K562 (cell line): ENCODE results near the gene KLRC4. TPM values are rescaled to one million over a fixed set of nuclear protein-coding genes. Genes with fewer than 3 reads are reported as not detected.

Experiments
- DPF2 ChIP-seq: fragments of 450-650 bp; IDR thresholded peaks from 2 replicates; pipeline ENCODE4 v1.6.1; 2016
- E4F1 ChIP-seq: fragments of 250-450 bp; sonication (Bioruptor Pico); IDR thresholded peaks from 2 replicates; pipeline ENCODE4 v1.5.0; 2021; ENCODE audit warnings: mild to moderate bottlenecking, borderline replicate concordance
- GABPA ChIP-seq: fragments of 200-800 bp; sonication (Bioruptor generic); conservative IDR thresholded peaks from 2 replicates; pipeline ENCODE4 v1.6.1; 2016; ENCODE audit warnings: low read depth, missing genetic modification characterization, missing compliant biosample characterization
- GABPB2 ChIP-seq: fragments of 250-450 bp; sonication (Bioruptor Pico); conservative IDR thresholded peaks from 2 replicates; pipeline ENCODE4 v1.5.1; 2021; ENCODE audit warnings: mild to moderate bottlenecking
- HDAC2 ChIP-seq: fragments of 450-650 bp; IDR thresholded peaks from 2 replicates; pipeline ENCODE4 v1.6.1; 2016; ENCODE audit warnings: mild to moderate bottlenecking
- MCM2 ChIP-seq: fragments of 450-650 bp; IDR thresholded peaks from 2 replicates; pipeline ENCODE4 v1.6.1; 2017; ENCODE audit warnings: low read depth, mild to moderate bottlenecking
- NCOA6 ChIP-seq: fragments of 450-650 bp; IDR thresholded peaks from 2 replicates; pipeline ENCODE4 v1.6.1; 2017; ENCODE audit warnings: mild to moderate bottlenecking
- PHF8 ChIP-seq: fragments of 200-600 bp; sonication (generic); IDR thresholded peaks from 2 replicates; pipeline ENCODE4 v1.6.1; 2012; ENCODE audit warnings: mixed run types, mild to moderate bottlenecking, inconsistent platforms, low read length, moderate library complexity, borderline replicate concordance
- POLR2A ChIP-seq: fragments of 450-650 bp; conservative IDR thresholded peaks from 2 replicates; pipeline ENCODE4 v1.6.1; 2016
- POLR2B ChIP-seq: fragments of 450-650 bp; IDR thresholded peaks from 2 replicates; pipeline ENCODE4 v1.6.1; 2018; ENCODE audit warnings: low read depth; ENCODE audit not compliant: partially characterized antibody
- POLR2H ChIP-seq: IDR thresholded peaks from 2 replicates; pipeline ENCODE4 v1.6.1; 2016; ENCODE audit warnings: missing genetic modification characterization, low read depth, mild to moderate bottlenecking, control low read depth, missing compliant biosample characterization, moderate library complexity
- SAP30 ChIP-seq: fragments of 200-600 bp; sonication (generic); IDR thresholded peaks from 2 replicates; pipeline ENCODE4 v1.6.1; 2012; ENCODE audit warnings: borderline replicate concordance, low read depth, mild to moderate bottlenecking, moderate library complexity, low read length, control low read depth, inconsistent platforms; ENCODE audit not compliant: insufficient read depth, poor library complexity, severe bottlenecking
- SMC3 ChIP-seq: conservative IDR thresholded peaks from 2 replicates; pipeline ENCODE4 v1.6.1; 2011; ENCODE audit warnings: low read depth, low read length, improper control_type of control experiment; ENCODE audit not compliant: insufficient read depth
- TARDBP ChIP-seq: fragments of 450-650 bp; IDR thresholded peaks from 2 replicates; pipeline ENCODE4 v1.6.1; 2016
- ZC3H8 ChIP-seq: fragments of 450-650 bp; IDR thresholded peaks from 2 replicates; pipeline ENCODE4 v1.6.1; 2017
- ZNF124 ChIP-seq: sonication (generic); formaldehyde crosslinking; IDR thresholded peaks from 2 replicates; pipeline ENCODE4 v1.8.1; 2022; ENCODE audit warnings: missing genetic modification reagents
- ZNF143 ChIP-seq: sonication (generic); formaldehyde crosslinking; IDR thresholded peaks from 2 replicates; pipeline ENCODE4 v1.9.0; 2022; ENCODE audit warnings: mild to moderate bottlenecking, missing genetic modification reagents
- ZNF197 ChIP-seq: fragments of 200-800 bp; sonication (Bioruptor generic); IDR thresholded peaks from 2 replicates; pipeline ENCODE4 v1.6.1; 2016; ENCODE audit warnings: low read depth, missing genetic modification characterization, missing compliant biosample characterization
- ZNF263 ChIP-seq: sonication (generic); formaldehyde crosslinking; IDR thresholded peaks from 2 replicates; pipeline ENCODE4 v1.8.0; 2022; ENCODE audit warnings: mild to moderate bottlenecking, missing genetic modification reagents, borderline replicate concordance
- ZNF436 ChIP-seq: fragments of 250-450, 450-650 bp; sonication (Bioruptor Pico); formaldehyde crosslinking; IDR thresholded peaks from 2 replicates; pipeline ENCODE4 v1.7.0; 2020; ENCODE audit warnings: mild to moderate bottlenecking
- polyA plus RNA-seq, 8 experiments: library from polyadenylated mRNA; depleted of rRNA in 4 of 8; stranded (reverse) in 5 of 8; unstranded in 3 of 8; fragments of >200 nt; fragmentation: Nextera tagmentation in 2 of 8; fragmentation: Illumina TruSeq in 1 of 8; extraction: Ambion mirVana in 2 of 8; extraction: Trizol in 1 of 8; gene quantifications; 2 replicates each; pipeline versions ENCODE4 v1.2.1 to v1.2.3, GENCODE V29; 2011 to 2014; ENCODE audit warnings: inconsistent platforms in 1 of 8, missing spikeins in 1 of 8
- total RNA-seq, 7 experiments: library from RNA; depleted of rRNA in 6 of 7; stranded (reverse); fragments of >200 nt in 6 of 7; fragmentation: Illumina TruSeq in 2 of 7; extraction: Trizol in 2 of 7; gene quantifications; 2 replicates each; pipeline versions ENCODE4 v1.2.1 to v1.2.3, GENCODE V29; 2011 to 2021; ENCODE audit warnings: low replicate concordance in 1 of 7
- TF ChIP-seq, protein P1 (sequence below): fragments of 150-350 bp; IDR thresholded peaks from 2 replicates; pipeline ENCODE4 v1.6.1; 2014; ENCODE audit warnings: low read depth, mild to moderate bottlenecking, low read length, borderline replicate concordance
- TF ChIP-seq, protein P2 (sequence below): sonication (generic); formaldehyde crosslinking; IDR thresholded peaks from 2 replicates; pipeline ENCODE4 v1.8.0; 2022; ENCODE audit warnings: mild to moderate bottlenecking, missing genetic modification reagents, borderline replicate concordance

Gene KLRC4
- total and polyA plus RNA-seq, 9 of the 15 experiments (the other 6 are each of a cell fraction or from before 2014, with no cell fraction given): 0.17 TPM; not detected in 8

DNA sequence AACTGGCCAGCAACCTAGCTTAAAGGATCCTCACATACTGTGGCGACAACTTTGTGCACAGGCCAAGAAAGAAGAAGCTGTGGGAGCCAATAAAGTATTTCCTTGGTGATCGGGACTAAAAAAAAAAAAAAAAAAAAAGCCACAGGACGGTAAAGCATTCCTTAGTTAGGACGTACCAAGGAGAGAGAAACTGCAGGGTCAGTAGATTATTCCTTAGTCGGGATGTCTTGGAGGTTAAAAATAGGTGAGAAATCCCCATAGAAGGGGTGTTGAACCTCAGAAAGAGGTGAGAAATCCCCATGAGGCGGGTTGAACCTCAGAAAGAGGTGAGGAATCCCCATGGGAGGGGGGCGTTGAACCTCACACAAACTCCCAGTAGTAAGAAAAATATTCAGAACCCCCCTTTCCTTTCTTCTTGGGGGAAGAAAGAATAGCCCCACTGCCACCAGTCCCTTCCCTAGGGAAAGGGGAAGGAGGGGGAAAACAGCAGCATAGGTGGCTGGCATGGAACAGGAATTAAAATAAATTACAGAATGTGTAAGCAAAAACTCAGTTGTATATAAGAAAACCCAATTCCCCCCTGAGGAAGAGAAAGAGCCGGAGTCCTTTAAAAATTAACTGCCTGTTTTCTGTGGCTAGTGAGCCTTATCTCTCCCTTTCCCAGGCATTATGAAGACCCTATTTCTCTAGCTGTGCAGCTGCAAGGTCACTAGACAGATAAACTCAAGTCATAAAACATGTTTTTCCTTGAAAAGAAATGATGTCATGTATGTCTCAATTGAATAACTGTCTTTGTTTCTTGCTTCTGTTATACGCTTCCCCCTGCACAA lies 46.5 kb downstream of the KLRC4 start (continued):
- no peak for TF ChIP-seq SAP30
- no peak for TF ChIP-seq ZNF436 (CRISPR knock-in tag)
- no peak for TF ChIP-seq SMC3
- no peak for TF ChIP-seq POLR2B
- no peak for TF ChIP-seq ZNF124 (CRISPR knock-in tag)
- TF ChIP-seq, protein P1, sequence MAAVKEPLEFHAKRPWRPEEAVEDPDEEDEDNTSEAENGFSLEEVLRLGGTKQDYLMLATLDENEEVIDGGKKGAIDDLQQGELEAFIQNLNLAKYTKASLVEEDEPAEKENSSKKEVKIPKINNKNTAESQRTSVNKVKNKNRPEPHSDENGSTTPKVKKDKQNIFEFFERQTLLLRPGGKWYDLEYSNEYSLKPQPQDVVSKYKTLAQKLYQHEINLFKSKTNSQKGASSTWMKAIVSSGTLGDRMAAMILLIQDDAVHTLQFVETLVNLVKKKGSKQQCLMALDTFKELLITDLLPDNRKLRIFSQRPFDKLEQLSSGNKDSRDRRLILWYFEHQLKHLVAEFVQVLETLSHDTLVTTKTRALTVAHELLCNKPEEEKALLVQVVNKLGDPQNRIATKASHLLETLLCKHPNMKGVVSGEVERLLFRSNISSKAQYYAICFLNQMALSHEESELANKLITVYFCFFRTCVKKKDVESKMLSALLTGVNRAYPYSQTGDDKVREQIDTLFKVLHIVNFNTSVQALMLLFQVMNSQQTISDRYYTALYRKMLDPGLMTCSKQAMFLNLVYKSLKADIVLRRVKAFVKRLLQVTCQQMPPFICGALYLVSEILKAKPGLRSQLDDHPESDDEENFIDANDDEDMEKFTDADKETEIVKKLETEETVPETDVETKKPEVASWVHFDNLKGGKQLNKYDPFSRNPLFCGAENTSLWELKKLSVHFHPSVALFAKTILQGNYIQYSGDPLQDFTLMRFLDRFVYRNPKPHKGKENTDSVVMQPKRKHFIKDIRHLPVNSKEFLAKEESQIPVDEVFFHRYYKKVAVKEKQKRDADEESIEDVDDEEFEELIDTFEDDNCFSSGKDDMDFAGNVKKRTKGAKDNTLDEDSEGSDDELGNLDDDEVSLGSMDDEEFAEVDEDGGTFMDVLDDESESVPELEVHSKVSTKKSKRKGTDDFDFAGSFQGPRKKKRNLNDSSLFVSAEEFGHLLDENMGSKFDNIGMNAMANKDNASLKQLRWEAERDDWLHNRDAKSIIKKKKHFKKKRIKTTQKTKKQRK: no peak
- TF ChIP-seq, protein P2, sequence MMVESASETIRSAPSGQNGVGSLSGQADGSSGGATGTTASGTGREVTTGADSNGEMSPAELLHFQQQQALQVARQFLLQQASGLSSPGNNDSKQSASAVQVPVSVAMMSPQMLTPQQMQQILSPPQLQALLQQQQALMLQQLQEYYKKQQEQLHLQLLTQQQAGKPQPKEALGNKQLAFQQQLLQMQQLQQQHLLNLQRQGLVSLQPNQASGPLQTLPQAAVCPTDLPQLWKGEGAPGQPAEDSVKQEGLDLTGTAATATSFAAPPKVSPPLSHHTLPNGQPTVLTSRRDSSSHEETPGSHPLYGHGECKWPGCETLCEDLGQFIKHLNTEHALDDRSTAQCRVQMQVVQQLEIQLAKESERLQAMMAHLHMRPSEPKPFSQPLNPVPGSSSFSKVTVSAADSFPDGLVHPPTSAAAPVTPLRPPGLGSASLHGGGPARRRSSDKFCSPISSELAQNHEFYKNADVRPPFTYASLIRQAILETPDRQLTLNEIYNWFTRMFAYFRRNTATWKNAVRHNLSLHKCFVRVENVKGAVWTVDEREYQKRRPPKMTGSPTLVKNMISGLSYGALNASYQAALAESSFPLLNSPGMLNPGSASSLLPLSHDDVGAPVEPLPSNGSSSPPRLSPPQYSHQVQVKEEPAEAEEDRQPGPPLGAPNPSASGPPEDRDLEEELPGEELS (CRISPR knock-in tag): no peak
- no peak for TF ChIP-seq POLR2A
- no peak for TF ChIP-seq POLR2H
- no peak for TF ChIP-seq NCOA6
- TF ChIP-seq HDAC2: no peak
- TF ChIP-seq ZC3H8: no peak
- TF ChIP-seq E4F1 (CRISPR knock-in tag): no peak
- no peak for TF ChIP-seq MCM2
- TF ChIP-seq PHF8: no peak
- no peak for TF ChIP-seq ZNF197
- no peak for TF ChIP-seq ZNF263 (CRISPR knock-in tag)
- no peak for TF ChIP-seq GABPA (tag)
- TF ChIP-seq GABPB2 (CRISPR knock-in tag): no peak
- peak; percentile 87 for TF ChIP-seq DPF2
- TF ChIP-seq TARDBP: no peak
- no peak for TF ChIP-seq ZNF143 (CRISPR knock-in tag)
